H4 (cell line): ENCODE results near the gene TPSB2. TPM values are rescaled to one million over a fixed set of nuclear protein-coding genes. Genes with fewer than 3 reads are reported as not detected.

Source experiments
- DNase-seq: peaks from one replicate; pipeline ENCODE4 v3.0.0-alpha.2; 2015; ENCODE audit warnings: low spot score
- total RNA-seq: library from RNA; depleted of rRNA; stranded (reverse); fragments of >200 nt; shearing (Covaris generic); gene quantifications from 2 replicates; pipeline ENCODE4 v1.2.3, GENCODE V29; 2014; rRNA removed

The TPSB2 gene
- total RNA-seq, 1 experiment from 2014 or later = 0.17 TPM

- peak; percentile 75 for DNase-seq
These were observed 46.8 kb downstream of the TPSB2 start for GRCh38 chr16:1182950-1183907.

- peak; percentile 73 for DNase-seq
These were observed 47.7 kb downstream of the TPSB2 start for GRCh38 chr16:1182316-1182671.

DNA sequence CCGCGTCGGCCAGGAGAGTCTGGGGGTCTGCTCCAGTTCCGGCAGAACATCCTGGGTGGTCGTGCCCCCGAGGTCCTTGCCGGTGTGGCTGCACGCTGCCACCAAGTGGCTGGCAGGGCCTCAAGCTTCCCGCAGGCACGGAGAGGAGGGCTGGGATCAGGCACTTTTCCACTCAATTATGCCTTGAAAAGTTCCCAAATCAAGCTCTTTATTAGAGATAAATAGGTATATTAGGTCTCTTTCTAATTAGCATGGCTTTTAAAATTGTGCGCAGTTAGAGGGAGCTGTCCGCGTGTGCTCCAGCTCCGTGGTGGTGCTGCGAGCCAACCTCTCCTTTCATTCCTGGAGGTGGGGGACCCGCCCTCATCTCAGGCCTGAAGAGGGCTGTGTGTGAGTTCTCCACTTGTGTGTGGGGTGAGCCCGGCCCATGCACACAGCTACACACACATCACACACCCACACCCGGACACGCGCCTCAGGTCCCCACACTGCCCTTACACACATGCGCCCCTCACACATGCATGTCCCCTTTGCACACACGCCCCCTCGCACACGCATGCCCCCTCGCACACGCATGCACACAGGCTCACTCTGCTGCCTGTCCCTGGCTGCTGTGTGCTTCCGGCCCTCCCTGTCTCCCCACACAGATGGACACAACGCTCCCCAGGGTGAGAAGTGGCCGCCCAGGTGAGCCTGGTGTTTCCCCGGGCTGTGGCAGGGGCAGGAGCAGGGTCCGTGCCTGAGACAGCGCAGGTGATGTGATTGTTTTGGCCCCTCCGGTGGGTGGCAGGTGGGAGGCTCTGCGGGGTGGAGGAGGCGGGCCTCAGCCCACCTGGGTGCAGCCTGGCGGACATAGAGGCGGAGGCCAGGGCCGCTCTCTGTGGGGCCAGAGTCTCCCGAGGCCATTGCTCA lies 48.3 kb downstream of the TPSB2 start:
- DNase-seq = no peak

DNA sequence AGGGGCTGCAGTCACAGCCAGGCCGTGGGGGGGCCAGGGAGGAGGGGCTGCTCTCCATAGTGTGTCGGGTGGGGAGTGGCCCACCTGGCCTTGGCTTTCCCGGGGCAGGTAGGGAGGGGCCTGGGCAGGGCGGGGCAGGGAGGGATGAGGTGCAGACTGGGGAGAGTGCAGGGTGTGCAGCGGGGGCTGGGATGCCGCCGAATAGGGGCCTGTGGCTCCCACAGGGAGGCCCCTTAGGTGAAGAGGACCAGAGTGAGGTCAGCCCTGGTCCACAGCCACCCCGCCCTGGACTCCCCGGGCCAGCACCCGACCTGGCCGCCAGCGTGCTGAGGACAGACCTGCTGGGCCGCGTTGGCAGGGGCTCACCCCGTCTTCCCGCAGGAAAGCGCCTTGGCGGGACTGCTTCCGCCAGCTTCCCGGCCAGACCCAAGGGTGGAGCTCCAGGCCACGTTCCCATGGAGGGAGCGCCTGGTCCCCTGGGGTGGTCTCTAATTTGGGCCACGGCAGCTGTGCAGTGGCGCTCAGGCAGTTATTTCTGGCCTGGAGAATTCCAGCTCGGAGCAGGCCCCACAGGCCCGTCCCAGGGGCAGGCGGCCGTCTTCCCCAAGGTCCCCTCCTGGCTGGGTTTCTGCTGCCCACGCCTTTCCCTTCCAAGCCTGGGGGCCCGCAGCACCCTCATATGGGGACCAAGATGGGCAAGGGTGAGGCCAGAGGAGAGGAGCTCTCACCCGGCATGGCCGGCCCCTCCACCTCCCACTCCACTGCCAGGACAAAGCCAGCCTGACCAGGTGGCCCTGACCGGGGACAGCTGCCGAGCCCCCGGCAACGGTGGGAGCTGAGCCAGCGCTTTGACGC lies 49.2 kb downstream of the TPSB2 start:
- no peak for DNase-seq

Other genes with a start within 250 kb of the TPSB2 start
- gene SOX8, start 248.4 kb downstream of the TPSB2 start, total RNA-seq = 0.12 and 0.35 TPM in 2 replicates
- gene SSTR5, start 157.4 kb downstream of the TPSB2 start, total RNA-seq = not detected in 2 replicates
- not detected in 2 replicates for gene C1QTNF8, start 133.9 kb downstream of the TPSB2 start, total RNA-seq
- 1.4 and 2.0 TPM in 2 replicates for gene CACNA1H, start 77.1 kb downstream of the TPSB2 start, total RNA-seq
- gene TPSG1, start 4.9 kb downstream of the TPSB2 start, total RNA-seq = 0.88 and 1.1 TPM in 2 replicates
- not detected in 2 replicates for gene TPSAB1, start 10.5 kb upstream of the TPSB2 start, total RNA-seq
- not detected in 2 replicates for gene TPSD1, start 25.9 kb upstream of the TPSB2 start, total RNA-seq
- gene UBE2I, start 79.5 kb upstream of the TPSB2 start, total RNA-seq = 77.4 and 121 TPM in 2 replicates
- gene BAIAP3, start 103.5 kb upstream of the TPSB2 start, total RNA-seq = 0.06 and 1.3 TPM in 2 replicates
- 41.5 and 53.8 TPM in 2 replicates for gene TSR3, start 121.7 kb upstream of the TPSB2 start, total RNA-seq
- 27.9 and 37.1 TPM in 2 replicates for gene GNPTG, start 121.7 kb upstream of the TPSB2 start, total RNA-seq
- gene UNKL, start 184.5 kb upstream of the TPSB2 start, total RNA-seq = 12.4 and 14.4 TPM in 2 replicates
- 24.8 and 40.7 TPM in 2 replicates for gene UQCC4, start 190.6 kb upstream of the TPSB2 start, total RNA-seq
- gene PERCC1, start 200.9 kb upstream of the TPSB2 start, total RNA-seq = not detected in 2 replicates
- not detected in 2 replicates for gene CCDC154, start 214.4 kb upstream of the TPSB2 start, total RNA-seq
- 16.0 and 21.0 TPM in 2 replicates for gene CLCN7, start 244.8 kb upstream of the TPSB2 start, total RNA-seq